Activated CD4-positive, alpha-beta T cell treated with anti-CD3 and anti-CD28 coated beads, Interleukin-2, amount 50 U/mL, for 24 hours (primary cell): ENCODE results near the gene TSN.

ENCODE experiments used
- DNase-seq, 2 donors: peaks; one replicate each; pipeline ENCODE4 v3.0.0-alpha.2; 2020; ENCODE audit warnings: low read depth in 1 of 2, low spot score in 1 of 2

TSN gene

GRCh38 chr2:121741450-121741849 lies 14.0 kb upstream of the TSN start:
- DNase-seq = no peak

GRCh38 chr2:121746071-121746578 lies 9.3 kb upstream of the TSN start:
- DNase-seq = no peak

GRCh38 chr2:121748202-121748601 lies 7.2 kb upstream of the TSN start:
- no peak for DNase-seq

GRCh38 chr2:121754851-121755236 lies 607 bp upstream of the TSN start:
- no peak for DNase-seq

- no peak for DNase-seq
These were observed 9.3 kb downstream of the TSN start for GRCh38 chr2:121764681-121765228.

GRCh38 chr2:121766624-121767023 lies 11.2 kb downstream of the TSN start:
- no peak for DNase-seq

- DNase-seq = no peak
These were observed 12.8 kb downstream of the TSN start for GRCh38 chr2:121768143-121768755.

- no peak for DNase-seq
These were observed 16.7 kb downstream of the TSN start for GRCh38 chr2:121771976-121772742.

GRCh38 chr2:121774235-121774634 lies 18.8 kb downstream of the TSN start:
- DNase-seq = no peak

GRCh38 chr2:121776361-121776760 lies 20.9 kb downstream of the TSN start:
- no peak for DNase-seq

GRCh38 chr2:121776885-121777698 lies 21.6 kb downstream of the TSN start:
- no peak for DNase-seq

GRCh38 chr2:121777699-121778058 lies 22.2 kb downstream of the TSN start:
- DNase-seq = no peak

- DNase-seq = no peak
These were observed 23.5 kb downstream of the TSN start for GRCh38 chr2:121778741-121779487.

GRCh38 chr2:121783180-121783579 lies 27.7 kb downstream of the TSN start:
- no peak for DNase-seq

- no peak for DNase-seq
These were observed 33.2 kb downstream of the TSN start for GRCh38 chr2:121788685-121789084.

GRCh38 chr2:121790276-121790956 lies 35.0 kb downstream of the TSN start:
- DNase-seq = no peak

GRCh38 chr2:121791290-121791689 lies 35.8 kb downstream of the TSN start:
- DNase-seq = no peak

- DNase-seq = no peak
These were observed 36.4 kb downstream of the TSN start for GRCh38 chr2:121791801-121792221.

- DNase-seq = no peak
These were observed 38.4 kb downstream of the TSN start for GRCh38 chr2:121793816-121794215.

GRCh38 chr2:121794233-121794632 lies 38.8 kb downstream of the TSN start:
- no peak for DNase-seq
